Activated CD8-positive, alpha-beta memory T cell treated with anti-CD3 and anti-CD28 coated beads, Interleukin-2, amount 50 U/mL, for 4 hours (primary cell): Measurements from ENCODE around the gene DCC.

Experiments
- DNase-seq: peaks from one replicate; pipeline ENCODE4 v3.0.0-alpha.2; 2020

The DCC gene

GRCh38 chr18:52829876-52830405, 489.9 kb downstream of the DCC start:
- no peak for DNase-seq

- no peak for DNase-seq
These were observed 504.3 kb downstream of the DCC start for GRCh38 chr18:52844323-52844722.

GRCh38 chr18:52845036-52845435, 505.0 kb downstream of the DCC start:
- DNase-seq = no peak

DNA sequence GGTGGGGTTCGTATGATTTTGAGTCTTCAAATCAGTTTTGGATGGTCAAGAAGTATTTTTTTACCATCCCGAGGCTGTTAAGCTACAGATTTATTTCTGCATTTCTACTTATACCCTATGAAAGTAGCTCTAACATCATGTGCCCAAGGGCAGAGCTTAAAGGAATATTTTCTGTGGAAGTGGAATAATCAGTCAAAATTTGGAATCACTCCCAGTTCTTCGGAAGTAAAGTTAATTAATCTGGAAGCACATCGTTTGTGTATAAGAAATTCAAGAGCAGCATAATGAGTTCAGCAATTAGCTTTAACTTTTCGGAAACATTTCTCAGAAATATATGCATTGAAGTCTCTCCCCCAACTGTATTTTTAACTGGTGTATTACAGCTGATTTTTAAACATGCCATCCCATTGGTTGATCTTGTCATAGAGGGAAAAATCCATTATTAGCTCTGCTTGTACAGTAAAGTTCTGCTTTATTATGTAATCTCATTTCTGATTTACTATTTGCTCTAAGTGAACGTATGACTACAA, 510.1 kb downstream of the DCC start:
- DNase-seq = no peak

DNA sequence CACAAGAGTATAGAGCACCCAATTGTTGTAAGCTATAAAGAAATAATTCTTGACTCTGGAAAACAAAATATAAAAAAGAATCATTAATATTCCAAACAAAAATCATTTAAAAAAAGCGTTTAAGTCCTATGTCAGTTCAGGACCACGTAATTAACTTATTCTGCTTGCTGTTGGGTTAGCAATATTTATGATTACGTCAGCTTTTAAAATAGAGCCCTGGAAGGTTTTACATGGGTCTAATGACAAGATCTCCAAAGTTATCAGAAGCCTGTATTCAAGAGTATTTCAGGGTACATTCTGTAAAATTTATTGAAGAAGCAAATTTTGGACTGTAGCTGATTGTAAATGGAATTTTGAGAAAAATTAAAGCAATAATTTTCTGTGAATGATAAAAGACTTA, 521.6 kb downstream of the DCC start:
- DNase-seq = no peak

DNA sequence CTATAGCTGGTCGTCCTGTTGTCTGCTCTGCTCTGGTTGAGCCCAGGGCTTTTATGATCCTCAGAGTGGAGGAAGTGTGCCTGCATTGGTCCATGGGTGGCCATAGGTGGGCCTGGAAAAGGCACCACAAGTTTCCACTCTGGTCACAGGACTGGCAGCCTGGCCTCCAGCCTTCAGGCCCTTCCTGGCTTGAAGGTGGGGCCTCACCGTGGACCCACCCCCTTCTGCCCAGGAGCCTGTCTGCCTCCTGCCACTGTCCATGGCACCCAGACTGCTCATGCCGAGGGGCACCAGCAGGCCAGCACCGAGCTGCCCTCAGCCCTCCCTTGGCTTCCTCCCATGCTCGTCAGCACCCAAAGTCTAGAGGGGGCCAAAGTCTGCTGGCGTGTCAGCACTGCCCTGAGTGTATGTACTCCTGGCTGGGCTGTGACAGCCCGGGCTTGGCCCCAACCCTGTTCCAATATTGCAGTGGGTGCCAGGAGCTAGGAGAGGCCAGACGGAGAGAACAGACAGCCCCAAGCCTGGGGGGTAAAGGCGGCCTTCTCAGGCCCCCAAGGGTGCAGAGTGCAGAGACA, 529.4 kb downstream of the DCC start:
- no peak for DNase-seq

GRCh38 chr18:52869942-52870907, 530.2 kb downstream of the DCC start:
- no peak for DNase-seq

GRCh38 chr18:52874774-52875173, 534.8 kb downstream of the DCC start:
- DNase-seq = no peak

GRCh38 chr18:52875725-52876124, 535.7 kb downstream of the DCC start:
- no peak for DNase-seq

GRCh38 chr18:52888014-52888413, 548.0 kb downstream of the DCC start:
- no peak for DNase-seq

DNA sequence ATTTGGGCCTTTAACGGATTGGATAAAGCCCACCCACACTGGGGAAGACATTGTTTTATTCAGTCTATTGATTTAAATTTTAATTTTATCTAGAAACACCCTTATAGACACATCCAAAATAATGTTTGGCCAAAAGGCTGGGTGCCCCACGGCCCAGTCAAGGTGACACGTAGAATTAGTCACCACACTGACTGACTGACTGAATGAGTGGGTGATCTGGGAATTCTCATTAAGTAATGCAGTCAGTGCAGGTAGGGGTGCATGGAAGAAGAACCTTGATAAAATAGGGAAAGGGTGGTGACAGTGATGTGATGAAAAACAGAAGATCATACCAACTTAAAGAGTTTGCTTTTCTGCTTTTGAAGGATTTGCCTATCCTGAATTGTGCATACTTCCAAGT, 554.8 kb downstream of the DCC start:
- no peak for DNase-seq

DNA sequence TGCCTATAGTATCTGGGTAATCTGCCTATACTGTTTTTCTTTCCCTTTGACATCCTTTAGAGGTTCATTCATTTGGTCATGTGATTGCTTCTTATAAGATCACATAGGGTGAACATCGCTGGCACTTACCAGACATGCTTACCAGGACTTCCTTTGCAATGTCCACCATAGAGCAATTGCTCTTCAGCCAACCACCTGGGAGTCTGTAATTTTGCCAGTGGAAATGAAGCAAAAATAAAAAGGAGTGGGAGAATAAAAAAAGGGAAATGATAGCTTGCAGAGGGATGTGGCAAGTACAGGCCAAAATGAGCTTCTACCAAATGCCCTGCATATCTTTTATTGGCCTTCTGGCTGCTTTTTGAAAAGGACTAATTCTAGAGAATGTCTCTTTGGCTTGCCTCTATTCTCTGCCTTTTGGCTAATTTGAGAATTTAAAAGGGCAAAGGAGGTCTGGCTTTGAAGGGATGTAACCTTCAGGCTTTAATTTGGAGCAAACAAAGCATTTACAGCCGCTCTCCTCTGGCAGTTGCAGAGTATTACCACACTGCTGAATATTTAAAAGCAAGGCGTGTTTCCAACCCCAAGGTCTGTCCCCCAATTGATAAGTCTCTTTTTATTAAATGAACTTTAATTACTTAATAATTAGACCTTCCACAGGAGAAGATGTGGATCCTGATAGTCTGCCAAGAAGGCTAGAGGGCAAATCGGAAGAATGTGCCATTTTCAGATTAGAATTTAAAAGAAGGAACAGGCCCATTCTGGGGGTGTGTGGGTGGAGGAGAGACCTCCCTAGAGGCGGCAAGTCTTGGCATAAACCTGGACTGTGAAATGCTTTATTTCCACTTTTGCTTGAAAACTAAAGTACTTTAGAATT, 557.9 kb downstream of the DCC start:
- no peak for DNase-seq

GRCh38 chr18:52898485-52899058, 558.6 kb downstream of the DCC start:
- no peak for DNase-seq

GRCh38 chr18:52902188-52902587, 562.2 kb downstream of the DCC start:
- DNase-seq = no peak

DNA sequence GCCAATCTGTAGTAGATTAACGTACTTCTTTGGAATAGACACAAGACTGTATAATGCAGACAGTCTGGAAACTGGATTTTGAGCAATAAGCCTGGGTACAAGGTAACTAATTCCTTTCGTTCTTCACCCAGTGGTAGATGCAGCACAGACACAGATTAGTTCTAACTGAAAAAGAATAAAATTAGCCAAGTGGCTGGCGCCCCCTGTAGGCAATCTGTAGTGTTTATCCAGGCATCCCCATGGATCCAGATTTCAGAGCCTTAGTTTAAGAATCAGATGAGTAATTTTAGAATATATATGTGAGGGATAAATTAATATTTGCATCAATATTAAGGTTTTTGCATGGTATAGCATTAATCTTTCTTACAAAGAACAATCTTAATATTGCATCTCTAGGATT, 563.9 kb downstream of the DCC start:
- DNase-seq = no peak

DNA sequence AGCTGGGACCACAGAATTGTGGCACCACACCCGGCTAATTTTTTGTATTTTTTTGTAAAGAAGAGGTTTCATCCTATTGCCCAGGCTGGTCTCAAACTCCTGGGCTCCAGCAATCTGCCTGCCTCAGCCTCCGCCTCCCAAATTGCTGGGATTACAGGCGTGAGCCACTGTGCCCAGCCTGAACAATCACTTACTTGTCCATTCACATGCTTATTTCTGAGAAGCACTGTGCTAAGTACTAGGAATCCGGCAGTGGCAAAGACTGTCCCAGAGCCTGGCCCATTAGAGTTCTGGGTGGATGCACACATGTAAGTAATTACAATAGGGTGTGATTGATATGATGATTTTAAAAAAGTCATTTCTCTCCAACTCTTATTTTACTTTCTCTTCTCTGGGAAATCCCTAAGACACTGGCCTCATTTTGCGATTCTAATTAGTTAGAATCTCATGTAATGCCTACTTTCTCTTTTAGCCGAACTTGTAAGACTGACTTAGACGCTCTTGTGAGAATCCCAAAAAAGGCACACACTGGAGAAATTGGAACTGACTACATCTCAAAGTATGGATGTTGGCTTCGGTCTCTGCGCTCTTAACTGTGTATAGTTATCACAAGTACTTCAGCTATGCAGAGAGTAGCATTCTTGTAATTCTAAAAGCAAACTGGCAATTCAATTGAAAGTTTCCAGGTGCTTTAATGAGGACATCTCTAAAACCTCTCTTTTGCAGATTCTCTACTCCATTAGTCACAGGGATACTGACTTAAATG, 567.7 kb downstream of the DCC start:
- DNase-seq = no peak

DNA sequence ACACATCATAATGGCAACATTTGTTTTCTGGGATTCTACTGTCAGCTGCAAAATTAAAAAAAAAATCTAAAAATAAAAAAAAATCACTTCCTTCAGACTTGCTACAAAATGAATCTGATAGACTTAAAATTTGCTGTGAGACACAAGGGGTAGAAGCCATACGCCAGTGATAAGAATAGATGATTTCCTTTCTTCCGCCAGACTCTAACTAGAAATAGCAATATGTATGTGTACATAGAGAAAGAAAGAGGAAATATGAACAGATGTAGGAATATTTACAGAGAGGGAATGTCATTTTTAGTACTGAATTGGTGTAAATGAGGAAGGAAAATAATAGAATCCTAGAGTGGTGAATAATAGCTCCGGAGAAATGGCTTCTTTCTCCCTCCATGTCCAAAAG, 574.2 kb downstream of the DCC start:
- no peak for DNase-seq

GRCh38 chr18:52920665-52921064, 580.7 kb downstream of the DCC start:
- no peak for DNase-seq

- DNase-seq = no peak
These were observed 593.4 kb downstream of the DCC start for GRCh38 chr18:52933356-52933755.

DNA sequence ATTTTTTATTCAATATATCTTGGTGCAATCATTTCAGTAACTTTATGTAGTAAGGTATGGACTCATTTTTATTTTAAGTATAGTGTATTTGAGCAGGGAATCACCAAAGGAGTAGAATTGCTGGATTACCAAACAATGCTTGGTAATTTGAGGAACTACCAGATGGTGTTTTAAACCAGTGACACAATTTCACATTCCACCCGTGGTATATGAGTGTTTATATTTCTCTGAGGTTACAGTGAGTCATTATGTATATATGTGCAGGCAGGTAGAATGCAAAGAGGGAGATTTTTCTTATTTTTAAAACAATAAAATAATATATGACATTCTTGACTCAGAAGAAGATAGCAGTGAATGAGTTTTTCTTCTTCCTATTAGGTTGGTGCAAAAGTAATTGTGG, 596.9 kb downstream of the DCC start:
- DNase-seq = no peak

GRCh38 chr18:52937840-52938239, 597.8 kb downstream of the DCC start:
- DNase-seq = no peak

GRCh38 chr18:52945552-52945951, 605.6 kb downstream of the DCC start:
- no peak for DNase-seq
